ENCODE data around the gene SPATA31D3.
"Not testable (repeated sequence)": the region's sequence is repeated elsewhere in the genome, so short reads cannot be mapped to it uniquely, and the experiment has no call there.

SPATA31D3 gene

GRCh38 chr9:81943393-81943792, at the start of gene SPATA31D3:
TSS of gene SPATA31D3 (plus strand) at chr9:81943500. CDS start at chr9:81943586, 86 bp downstream.
- H3K27ac ChIP-seq (ENCODE audit: low read length); H3K36me3 ChIP-seq (ENCODE audit: control insufficient read depth in 2 of 2, insufficient read depth in 2 of 2, low read length in 2 of 2): not testable (repeated sequence)

GRCh38 chr9:81893929-81894328, 49.4 kb upstream of the SPATA31D3 start:
- H3K4me3 ChIP-seq (ENCODE audit: low read length in 2 of 2) = no peak overlapping the region
- H3K9me3 ChIP-seq (ENCODE audit: control insufficient read depth in 2 of 2, low read length in 2 of 2) = no peaks in the 10 kb centered on the region
- no peaks in the 10 kb centered on the region for H3K27me3 ChIP-seq (ENCODE audit: control insufficient read depth in 1 of 2, insufficient read depth in 2 of 2, low read length in 2 of 2)
- H3K36me3 ChIP-seq (ENCODE audit: control insufficient read depth in 2 of 2, insufficient read depth in 2 of 2, low read length in 2 of 2) = no peaks in the 10 kb centered on the region
- no peaks in the 10 kb centered on the region for H3K4me1 ChIP-seq (ENCODE audit: control insufficient read depth, insufficient read depth, low read length)
- H3K9ac ChIP-seq (ENCODE audit: low read length in 2 of 2) = no peak overlapping the region
- H3K27ac ChIP-seq (ENCODE audit: low read length) = no peak overlapping the region

More at GRCh38 chr9:81943393-81943792, at the start of gene SPATA31D3:
- H3K9me3 ChIP-seq (ENCODE audit: control insufficient read depth in 2 of 2, low read length in 2 of 2); H3K9ac ChIP-seq (ENCODE audit: low read length in 2 of 2); H3K4me3 ChIP-seq (ENCODE audit: low read length in 2 of 2); H3K4me1 ChIP-seq (ENCODE audit: control insufficient read depth, insufficient read depth, low read length); H3K27me3 ChIP-seq (ENCODE audit: control insufficient read depth in 1 of 2, insufficient read depth in 2 of 2, low read length in 2 of 2): not testable (repeated sequence)

- no peaks in the 10 kb centered on the region for H3K36me3 ChIP-seq (ENCODE audit: control insufficient read depth in 2 of 2, insufficient read depth in 2 of 2, low read length in 2 of 2)
- H3K4me3 ChIP-seq (ENCODE audit: low read length in 2 of 2) = no peak overlapping the region
- H3K9ac ChIP-seq (ENCODE audit: low read length in 2 of 2) = no peak overlapping the region
- H3K27me3 ChIP-seq (ENCODE audit: control insufficient read depth in 1 of 2, insufficient read depth in 2 of 2, low read length in 2 of 2) = no peaks in the 10 kb centered on the region
- H3K9me3 ChIP-seq (ENCODE audit: control insufficient read depth in 2 of 2, low read length in 2 of 2) = no peaks in the 10 kb centered on the region
- no peaks in the 10 kb centered on the region for H3K4me1 ChIP-seq (ENCODE audit: control insufficient read depth, insufficient read depth, low read length)
- H3K27ac ChIP-seq (ENCODE audit: low read length) = no peak overlapping the region
These were observed 48.4 kb upstream of the SPATA31D3 start for GRCh38 chr9:81894891-81895290.

- Histone ChIP-seq H3K4me3 (ENCODE audit: low read length in 2 of 2) (no peak overlapping the region), H3K4me1 (ENCODE audit: control insufficient read depth, insufficient read depth, low read length) (no peaks in the 10 kb centered on the region), H3K27ac (ENCODE audit: low read length) (no peak overlapping the region), H3K27me3 (ENCODE audit: control insufficient read depth in 1 of 2, insufficient read depth in 2 of 2, low read length in 2 of 2) (no peaks in the 10 kb centered on the region), H3K36me3 (ENCODE audit: control insufficient read depth in 2 of 2, insufficient read depth in 2 of 2, low read length in 2 of 2) (no peaks in the 10 kb centered on the region), H3K9me3 (ENCODE audit: control insufficient read depth in 2 of 2, low read length in 2 of 2) (no peaks in the 10 kb centered on the region), H3K9ac (ENCODE audit: low read length in 2 of 2) (no peak overlapping the region)
These were observed 47.2 kb upstream of the SPATA31D3 start for GRCh38 chr9:81896070-81896469.

GRCh38 chr9:81898851-81899250, 44.4 kb upstream of the SPATA31D3 start:
- no peaks in the 10 kb centered on the region for H3K4me1 ChIP-seq (ENCODE audit: control insufficient read depth, insufficient read depth, low read length)
- no peaks in the 10 kb centered on the region for H3K9me3 ChIP-seq (ENCODE audit: control insufficient read depth in 2 of 2, low read length in 2 of 2)
- H3K27me3 ChIP-seq (ENCODE audit: control insufficient read depth in 1 of 2, insufficient read depth in 2 of 2, low read length in 2 of 2) = no peaks in the 10 kb centered on the region
- no peak overlapping the region for H3K9ac ChIP-seq (ENCODE audit: low read length in 2 of 2)
- no peak overlapping the region for H3K4me3 ChIP-seq (ENCODE audit: low read length in 2 of 2)
- no peaks in the 10 kb centered on the region for H3K36me3 ChIP-seq (ENCODE audit: control insufficient read depth in 2 of 2, insufficient read depth in 2 of 2, low read length in 2 of 2)
- no peak overlapping the region for H3K27ac ChIP-seq (ENCODE audit: low read length)

GRCh38 chr9:81902196-81902595, 41.1 kb upstream of the SPATA31D3 start:
- H3K27ac ChIP-seq (ENCODE audit: low read length) = no peak overlapping the region
- H3K9me3 ChIP-seq (ENCODE audit: control insufficient read depth in 2 of 2, low read length in 2 of 2) = no peaks in the 10 kb centered on the region
- no peaks in the 10 kb centered on the region for H3K27me3 ChIP-seq (ENCODE audit: control insufficient read depth in 1 of 2, insufficient read depth in 2 of 2, low read length in 2 of 2)
- H3K4me3 ChIP-seq (ENCODE audit: low read length in 2 of 2) = no peak overlapping the region
- H3K4me1 ChIP-seq (ENCODE audit: control insufficient read depth, insufficient read depth, low read length) = no peaks in the 10 kb centered on the region
- no peaks in the 10 kb centered on the region for H3K36me3 ChIP-seq (ENCODE audit: control insufficient read depth in 2 of 2, insufficient read depth in 2 of 2, low read length in 2 of 2)
- no peak overlapping the region for H3K9ac ChIP-seq (ENCODE audit: low read length in 2 of 2)

- no peaks in the 10 kb centered on the region for H3K36me3 ChIP-seq (ENCODE audit: control insufficient read depth in 2 of 2, insufficient read depth in 2 of 2, low read length in 2 of 2)
- no peaks in the 10 kb centered on the region for H3K27me3 ChIP-seq (ENCODE audit: control insufficient read depth in 1 of 2, insufficient read depth in 2 of 2, low read length in 2 of 2)
- H3K9ac ChIP-seq (ENCODE audit: low read length in 2 of 2) = no peak overlapping the region
- H3K9me3 ChIP-seq (ENCODE audit: control insufficient read depth in 2 of 2, low read length in 2 of 2) = no peaks in the 10 kb centered on the region
- H3K4me3 ChIP-seq (ENCODE audit: low read length in 2 of 2) = no peak overlapping the region
- H3K27ac ChIP-seq (ENCODE audit: low read length) = no peak overlapping the region
- H3K4me1 ChIP-seq (ENCODE audit: control insufficient read depth, insufficient read depth, low read length) = no peaks in the 10 kb centered on the region
These were observed 40.7 kb upstream of the SPATA31D3 start for GRCh38 chr9:81902626-81903025.

GRCh38 chr9:81906671-81907070, 36.6 kb upstream of the SPATA31D3 start:
- Histone ChIP-seq H3K4me1 (ENCODE audit: control insufficient read depth, insufficient read depth, low read length) (no peaks in the 10 kb centered on the region), H3K9me3 (ENCODE audit: control insufficient read depth in 2 of 2, low read length in 2 of 2) (no peaks in the 10 kb centered on the region), H3K36me3 (ENCODE audit: control insufficient read depth in 2 of 2, insufficient read depth in 2 of 2, low read length in 2 of 2) (no peaks in the 10 kb centered on the region), H3K27me3 (ENCODE audit: control insufficient read depth in 1 of 2, insufficient read depth in 2 of 2, low read length in 2 of 2) (no peaks in the 10 kb centered on the region), H3K4me3 (ENCODE audit: low read length in 2 of 2) (no peak overlapping the region), H3K27ac (ENCODE audit: low read length) (no peak overlapping the region), H3K9ac (ENCODE audit: low read length in 2 of 2) (no peak overlapping the region)

GRCh38 chr9:81912135-81912534, 31.2 kb upstream of the SPATA31D3 start:
- Histone ChIP-seq H3K27ac (ENCODE audit: low read length) (no peak overlapping the region), H3K9me3 (ENCODE audit: control insufficient read depth in 2 of 2, low read length in 2 of 2) (no peaks in the 10 kb centered on the region), H3K4me3 (ENCODE audit: low read length in 2 of 2) (no peak overlapping the region), H3K36me3 (ENCODE audit: control insufficient read depth in 2 of 2, insufficient read depth in 2 of 2, low read length in 2 of 2) (no peaks in the 10 kb centered on the region), H3K9ac (ENCODE audit: low read length in 2 of 2) (no peak overlapping the region), H3K4me1 (ENCODE audit: control insufficient read depth, insufficient read depth, low read length) (no peaks in the 10 kb centered on the region), H3K27me3 (ENCODE audit: control insufficient read depth in 1 of 2, insufficient read depth in 2 of 2, low read length in 2 of 2) (no peaks in the 10 kb centered on the region)

GRCh38 chr9:81915801-81916505, 27.3 kb upstream of the SPATA31D3 start:
- no peaks in the 10 kb centered on the region for H3K4me1 ChIP-seq (ENCODE audit: control insufficient read depth, insufficient read depth, low read length)
- no peaks in the 10 kb centered on the region for H3K9me3 ChIP-seq (ENCODE audit: control insufficient read depth in 2 of 2, low read length in 2 of 2)
- H3K36me3 ChIP-seq (ENCODE audit: control insufficient read depth in 2 of 2, insufficient read depth in 2 of 2, low read length in 2 of 2) = no peaks in the 10 kb centered on the region
- no peaks in the 10 kb centered on the region for H3K27me3 ChIP-seq (ENCODE audit: control insufficient read depth in 1 of 2, insufficient read depth in 2 of 2, low read length in 2 of 2)
- no peak overlapping the region for H3K27ac ChIP-seq (ENCODE audit: low read length)
- no peak overlapping the region for H3K9ac ChIP-seq (ENCODE audit: low read length in 2 of 2)
- H3K4me3 ChIP-seq (ENCODE audit: low read length in 2 of 2) = no peak overlapping the region

- H3K36me3 ChIP-seq (ENCODE audit: control insufficient read depth in 2 of 2, insufficient read depth in 2 of 2, low read length in 2 of 2); H3K4me3 ChIP-seq (ENCODE audit: low read length in 2 of 2); H3K27ac ChIP-seq (ENCODE audit: low read length); H3K4me1 ChIP-seq (ENCODE audit: control insufficient read depth, insufficient read depth, low read length); H3K27me3 ChIP-seq (ENCODE audit: control insufficient read depth in 1 of 2, insufficient read depth in 2 of 2, low read length in 2 of 2); H3K9ac ChIP-seq (ENCODE audit: low read length in 2 of 2); H3K9me3 ChIP-seq (ENCODE audit: control insufficient read depth in 2 of 2, low read length in 2 of 2): not testable (repeated sequence)
These were observed 24.8 kb upstream of the SPATA31D3 start for GRCh38 chr9:81918507-81918906.
